ENCODE measurements around the gene CDH4. TPM values are rescaled to one million over a fixed set of nuclear protein-coding genes. Genes with fewer than 3 reads are reported as not detected.

Gene CDH4
- total RNA-seq, 4 donors from 2014 or later: 0.13 to 0.38 (median 0.21) TPM; not detected in 1

DNA sequence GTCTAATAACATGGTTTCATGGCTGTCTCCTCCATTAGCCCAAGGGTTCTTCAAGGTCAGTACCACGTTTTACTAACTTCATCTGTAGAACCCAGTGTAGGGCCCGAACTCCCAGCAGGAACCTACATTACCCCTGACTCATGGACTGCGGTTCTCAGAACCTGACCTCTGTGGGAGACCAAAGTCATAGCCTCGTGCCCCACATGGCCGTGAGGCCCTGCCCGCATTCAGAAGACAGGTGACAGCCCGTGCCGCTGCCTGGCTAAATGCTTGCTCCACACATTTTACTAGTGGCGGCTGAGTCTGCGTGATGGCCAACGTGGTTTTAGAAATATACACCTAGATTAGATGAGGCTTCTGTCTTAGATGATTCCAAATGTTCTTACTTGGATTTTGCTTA lies 94.9 kb downstream of the CDH4 start:
- Histone ChIP-seq H3K9me3 (no peaks in the 10 kb centered on the region), H3K27ac (no peak overlapping the region), H3K4me3 (no peak overlapping the region), H3K36me3 (no peaks in the 10 kb centered on the region), H3K4me1 (no peaks in the 10 kb centered on the region), H3K27me3 (peaks cover 0 to 45% (median 0%) of the 10 kb centered on the region in 4 donors)
- DNase-seq: no peak
- WGBS, 2 donors: 77 to 94% methylated on average over 10 to 11 of the region's 11 CpGs
- intact Hi-C loops (cut with DNase I): no loop called here
- TF ChIP-seq POLR2A (IDR thresholded peaks at IDR 0.05): no peak
- TF ChIP-seq, protein P1, sequence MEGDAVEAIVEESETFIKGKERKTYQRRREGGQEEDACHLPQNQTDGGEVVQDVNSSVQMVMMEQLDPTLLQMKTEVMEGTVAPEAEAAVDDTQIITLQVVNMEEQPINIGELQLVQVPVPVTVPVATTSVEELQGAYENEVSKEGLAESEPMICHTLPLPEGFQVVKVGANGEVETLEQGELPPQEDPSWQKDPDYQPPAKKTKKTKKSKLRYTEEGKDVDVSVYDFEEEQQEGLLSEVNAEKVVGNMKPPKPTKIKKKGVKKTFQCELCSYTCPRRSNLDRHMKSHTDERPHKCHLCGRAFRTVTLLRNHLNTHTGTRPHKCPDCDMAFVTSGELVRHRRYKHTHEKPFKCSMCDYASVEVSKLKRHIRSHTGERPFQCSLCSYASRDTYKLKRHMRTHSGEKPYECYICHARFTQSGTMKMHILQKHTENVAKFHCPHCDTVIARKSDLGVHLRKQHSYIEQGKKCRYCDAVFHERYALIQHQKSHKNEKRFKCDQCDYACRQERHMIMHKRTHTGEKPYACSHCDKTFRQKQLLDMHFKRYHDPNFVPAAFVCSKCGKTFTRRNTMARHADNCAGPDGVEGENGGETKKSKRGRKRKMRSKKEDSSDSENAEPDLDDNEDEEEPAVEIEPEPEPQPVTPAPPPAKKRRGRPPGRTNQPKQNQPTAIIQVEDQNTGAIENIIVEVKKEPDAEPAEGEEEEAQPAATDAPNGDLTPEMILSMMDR (IDR thresholded peaks at IDR 0.05): no peak

DNA sequence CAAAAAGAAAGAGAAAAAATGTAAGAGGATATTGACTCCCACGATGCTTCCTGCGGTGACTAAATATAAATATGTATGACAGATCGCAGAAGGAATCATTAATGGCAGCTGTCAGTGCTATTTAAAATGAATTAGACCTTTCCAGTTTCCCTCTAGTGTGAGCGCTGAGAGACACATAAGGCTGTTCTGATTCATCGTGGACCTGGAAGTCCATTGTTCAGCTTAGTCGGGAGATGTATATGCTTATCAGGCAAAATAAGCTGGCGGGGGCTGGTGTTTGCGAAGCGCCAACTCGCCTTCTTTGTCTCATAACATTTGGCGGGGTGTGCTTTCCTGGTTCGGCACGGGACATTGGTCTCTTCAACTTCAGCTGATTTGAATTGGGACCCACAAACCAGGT lies 95.4 kb downstream of the CDH4 start:
- intact Hi-C loops (cut with DNase I): no loop called here
- 82 to 83% methylated on average over 6 to 11 of the region's 13 CpGs for WGBS, 2 donors
- H3K36me3 ChIP-seq: no peaks in the 10 kb centered on the region
- no peak for DNase-seq
- no peaks in the 10 kb centered on the region for H3K4me1 ChIP-seq
- no peak overlapping the region for H3K27ac ChIP-seq
- H3K27me3 ChIP-seq: peaks cover 0 to 48% (median 0%) of the 10 kb centered on the region in 4 donors
- no peak for TF ChIP-seq POLR2A (IDR thresholded peaks at IDR 0.05)
- TF ChIP-seq, protein P1 (IDR thresholded peaks at IDR 0.05): no peak
- no peak overlapping the region for H3K4me3 ChIP-seq
- no peaks in the 10 kb centered on the region for H3K9me3 ChIP-seq

DNA sequence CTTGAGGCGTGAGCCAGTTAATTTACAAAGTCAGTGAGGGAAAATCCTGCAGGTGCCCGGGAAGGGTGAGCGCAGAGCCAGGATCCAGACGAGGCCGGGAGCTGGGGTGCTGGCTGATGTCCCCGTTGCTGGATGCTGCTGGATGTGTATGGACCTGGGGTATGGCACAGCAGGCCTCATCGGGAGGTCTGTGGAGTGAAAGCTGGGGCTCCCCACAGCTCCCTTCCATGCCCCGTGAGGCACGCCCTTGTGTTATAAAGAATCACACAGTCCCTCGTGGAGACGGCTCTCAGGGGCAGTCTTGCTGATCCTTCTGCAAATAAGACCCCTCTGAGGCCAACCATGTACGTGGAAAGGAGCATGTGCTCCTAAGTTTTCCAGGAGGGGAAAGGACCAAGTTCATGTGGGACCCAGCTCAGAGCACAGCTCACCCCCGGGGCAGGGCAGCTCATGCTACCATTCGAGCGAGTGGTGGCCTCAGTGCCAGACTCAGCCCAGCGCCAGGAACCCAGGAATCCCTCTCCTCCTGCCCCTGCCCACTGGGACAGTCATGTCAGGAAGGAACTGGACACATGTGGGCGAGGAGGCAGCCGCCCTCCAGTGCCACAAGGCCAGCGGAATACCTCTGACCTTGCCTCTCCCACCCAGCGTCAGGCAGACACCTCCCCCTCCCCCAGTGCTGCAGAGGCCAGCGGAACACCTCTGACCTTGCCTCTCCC lies 97.5 kb downstream of the CDH4 start:
- H3K36me3 ChIP-seq: no peaks in the 10 kb centered on the region
- H3K4me1 ChIP-seq: no peaks in the 10 kb centered on the region
- WGBS, 2 donors: 82 to 87% methylated on average over 6 to 9 of the region's 21 CpGs
- no peaks in the 10 kb centered on the region for H3K9me3 ChIP-seq
- intact Hi-C loops (cut with DNase I): no loop called here
- TF ChIP-seq, protein P1 (IDR thresholded peaks at IDR 0.05): no peak
- no peak for TF ChIP-seq POLR2A (IDR thresholded peaks at IDR 0.05)
- DNase-seq: no peak
- H3K4me3 ChIP-seq: no peak overlapping the region
- no peak overlapping the region for H3K27ac ChIP-seq
- peaks cover 0 to 58% (median 0%) of the 10 kb centered on the region in 4 donors for H3K27me3 ChIP-seq

DNA sequence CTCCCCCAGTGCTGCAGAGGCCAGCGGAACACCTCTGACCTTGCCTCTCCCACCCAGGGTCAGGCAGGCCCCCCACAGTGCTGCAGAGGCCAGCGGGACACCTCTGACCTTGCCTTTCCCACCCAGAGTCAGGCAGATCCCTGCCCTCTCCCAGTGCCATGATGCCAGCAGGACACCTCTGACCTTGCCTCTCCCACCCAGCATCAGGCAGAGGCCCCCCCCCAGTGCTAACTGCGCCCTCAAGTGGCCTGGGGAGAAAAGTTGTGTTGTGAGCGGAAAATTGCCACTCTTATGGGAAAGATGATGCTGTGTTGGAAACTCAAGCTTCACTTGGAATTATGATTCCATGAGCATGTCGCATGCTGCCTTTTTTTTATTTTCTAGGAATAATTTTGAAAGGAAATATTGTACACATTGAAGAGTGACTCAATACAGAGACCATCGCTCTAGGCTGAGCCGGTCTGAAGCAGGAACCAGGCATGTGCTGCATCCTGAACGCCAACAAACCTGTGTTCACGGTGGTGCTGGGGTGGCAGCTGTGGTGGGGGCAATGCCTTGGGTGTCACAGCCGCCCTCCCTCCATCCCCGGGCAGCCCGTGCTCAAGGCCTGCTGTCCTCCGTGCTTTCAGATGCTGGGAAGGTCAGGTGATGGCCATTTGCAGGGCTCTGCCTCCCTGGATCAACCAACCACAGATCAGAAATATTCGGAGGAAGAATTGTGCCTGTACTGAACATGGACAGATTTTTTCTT lies 98.6 kb downstream of the CDH4 start:
- Histone ChIP-seq H3K27ac (no peak overlapping the region), H3K4me1 (no peaks in the 10 kb centered on the region), H3K9me3 (no peaks in the 10 kb centered on the region), H3K27me3 (peaks cover 0 to 52% (median 0%) of the 10 kb centered on the region in 4 donors), H3K36me3 (no peaks in the 10 kb centered on the region), H3K4me3 (no peak overlapping the region)
- 80 to 94% methylated on average over 10 to 12 of the region's 14 CpGs for WGBS, 2 donors
- TF ChIP-seq, protein P1 (IDR thresholded peaks at IDR 0.05): no peak
- no peak for TF ChIP-seq POLR2A (IDR thresholded peaks at IDR 0.05)
- intact Hi-C loops (cut with DNase I): no loop called here
- no peak for DNase-seq
